ENCODE data around the gene WWTR1. TPM values are rescaled to one million over a fixed set of nuclear protein-coding genes. Genes with fewer than 3 reads are reported as not detected.

The WWTR1 gene
- total RNA-seq, 2 donors from 2014 or later = 6.8 to 35.8 TPM

DNA sequence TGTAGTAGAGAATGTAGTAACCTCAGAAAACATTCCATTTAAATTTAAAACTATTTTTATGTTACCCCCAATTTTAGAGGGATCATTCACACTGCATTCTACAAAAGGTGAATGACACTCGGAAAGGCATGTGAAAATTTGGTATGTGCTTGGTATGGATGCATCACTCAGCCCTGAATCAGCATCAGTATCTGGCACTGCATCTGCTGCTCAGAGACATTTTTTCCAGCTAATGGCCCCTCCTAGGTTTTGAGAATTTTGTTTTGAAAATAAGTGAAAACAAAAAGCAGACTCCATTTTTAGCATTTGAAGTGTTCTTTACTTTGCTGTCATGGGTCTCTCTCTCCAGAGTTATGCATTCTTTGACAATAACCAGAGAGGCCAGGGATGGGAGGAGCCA is 15.6 kb upstream of the WWTR1 start:
- no peak for TF ChIP-seq CTCF (IDR thresholded peaks at IDR 0.05)
- intact Hi-C loops (cut with DNase I) = no loop called here
- H3K9me3 ChIP-seq = no peaks in the 10 kb centered on the region

DNA sequence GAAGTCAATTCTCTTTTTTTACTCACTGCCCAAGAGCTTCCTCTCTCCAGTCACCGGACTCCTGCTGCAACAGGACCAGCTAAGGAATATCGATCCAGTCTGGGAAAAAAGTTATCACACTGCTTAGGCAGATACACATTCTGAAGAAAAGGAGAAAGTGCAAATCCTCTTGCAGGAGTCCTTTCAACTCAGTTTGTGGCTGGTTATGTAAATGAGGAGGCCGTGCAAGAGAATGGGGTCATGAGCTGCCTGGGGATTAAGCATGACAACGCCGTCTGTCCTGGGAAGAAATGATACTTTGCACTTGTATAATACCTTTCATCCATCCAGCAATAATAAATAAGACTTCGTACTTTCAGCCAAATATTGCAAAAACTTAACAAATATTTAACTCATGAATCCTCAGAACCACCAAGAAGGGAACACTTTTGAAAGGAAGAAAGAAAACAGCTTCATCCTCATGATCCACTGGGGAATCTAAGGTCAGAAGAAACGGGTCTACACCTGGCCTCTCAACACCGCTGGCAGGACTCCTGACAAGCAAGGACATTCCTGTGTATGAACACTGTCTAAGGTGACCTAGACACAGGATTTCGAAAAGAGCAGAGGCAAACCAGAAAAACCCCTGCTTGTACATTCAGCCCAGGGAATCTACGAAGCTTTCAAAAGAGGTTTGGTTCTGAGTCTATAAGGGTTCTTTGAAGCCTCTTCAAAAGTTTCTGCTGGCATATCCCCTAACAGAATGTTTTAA is 13.1 kb upstream of the WWTR1 start:
- no peak for DNase-seq
- no peak overlapping the region for H3K4me3 ChIP-seq
- no peak overlapping the region for H3K9ac ChIP-seq (ENCODE audit: low read depth in 2 of 2, low read length in 2 of 2)

More for the DNA sequence above, 15.6 kb upstream of the WWTR1 start:
- Histone ChIP-seq H3K4me3 (no peak overlapping the region), H3K27ac (no peak overlapping the region), H3K9ac (ENCODE audit: low read depth in 2 of 2, low read length in 2 of 2) (no peak overlapping the region), H3K27me3 (no peaks in the 10 kb centered on the region), H3K36me3 (no peaks in the 10 kb centered on the region), H3K4me1 (no peaks in the 10 kb centered on the region)
- no peak for DNase-seq

GRCh38 chr3:149667576-149667975 is 9.8 kb upstream of the WWTR1 start:
- H3K9ac ChIP-seq (ENCODE audit: low read depth in 2 of 2, low read length in 2 of 2) = no peak overlapping the region
- H3K4me3 ChIP-seq = no peak overlapping the region
- H3K9me3 ChIP-seq = no peaks in the 10 kb centered on the region
- H3K27me3 ChIP-seq = no peaks in the 10 kb centered on the region
- no peak for DNase-seq
- no peaks in the 10 kb centered on the region for H3K36me3 ChIP-seq
- intact Hi-C loops (cut with DNase I) = no loop called here
- H3K4me1 ChIP-seq = no peaks in the 10 kb centered on the region
- TF ChIP-seq CTCF (IDR thresholded peaks at IDR 0.05) = no peak
- no peak overlapping the region for H3K27ac ChIP-seq

More for the DNA sequence above, 13.1 kb upstream of the WWTR1 start:
- TF ChIP-seq CTCF (IDR thresholded peaks at IDR 0.05) = no peak
- H3K36me3 ChIP-seq = no peaks in the 10 kb centered on the region
- intact Hi-C loops (cut with DNase I) = no loop called here
- H3K4me1 ChIP-seq = no peaks in the 10 kb centered on the region
- no peaks in the 10 kb centered on the region for H3K27me3 ChIP-seq
- H3K9me3 ChIP-seq = no peaks in the 10 kb centered on the region
- no peak overlapping the region for H3K27ac ChIP-seq

DNA sequence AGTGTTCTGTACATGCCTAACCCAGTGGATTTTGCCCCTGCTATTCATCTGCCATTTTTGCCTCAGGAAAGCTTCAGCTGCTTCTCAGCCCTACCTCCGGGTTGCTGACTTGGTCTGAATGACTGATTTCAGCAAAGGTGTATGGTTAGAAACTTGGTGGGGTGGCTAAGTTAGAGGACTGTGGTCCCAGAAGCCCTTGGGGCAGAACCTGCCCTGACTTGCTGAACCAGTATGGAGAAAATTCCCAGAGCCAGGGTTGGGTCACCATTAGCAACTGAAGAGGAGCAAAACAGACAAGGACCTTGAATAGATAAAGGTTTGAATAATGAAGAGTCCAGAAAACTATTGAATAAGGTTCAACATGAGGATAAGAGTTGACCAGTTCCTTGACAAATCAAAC is 6.1 kb upstream of the WWTR1 start:
- H3K4me1 ChIP-seq = no peaks in the 10 kb centered on the region
- no peak for DNase-seq
- no peaks in the 10 kb centered on the region for H3K9me3 ChIP-seq
- no peak overlapping the region for H3K27ac ChIP-seq
- no peak overlapping the region for H3K9ac ChIP-seq (ENCODE audit: low read depth in 2 of 2, low read length in 2 of 2)
- no peaks in the 10 kb centered on the region for H3K36me3 ChIP-seq
- peaks cover 12% of the 10 kb centered on the region for H3K27me3 ChIP-seq
- H3K4me3 ChIP-seq = no peak overlapping the region
- intact Hi-C loops (cut with DNase I) = no loop called here
- no peak for TF ChIP-seq CTCF (IDR thresholded peaks at IDR 0.05)

DNA sequence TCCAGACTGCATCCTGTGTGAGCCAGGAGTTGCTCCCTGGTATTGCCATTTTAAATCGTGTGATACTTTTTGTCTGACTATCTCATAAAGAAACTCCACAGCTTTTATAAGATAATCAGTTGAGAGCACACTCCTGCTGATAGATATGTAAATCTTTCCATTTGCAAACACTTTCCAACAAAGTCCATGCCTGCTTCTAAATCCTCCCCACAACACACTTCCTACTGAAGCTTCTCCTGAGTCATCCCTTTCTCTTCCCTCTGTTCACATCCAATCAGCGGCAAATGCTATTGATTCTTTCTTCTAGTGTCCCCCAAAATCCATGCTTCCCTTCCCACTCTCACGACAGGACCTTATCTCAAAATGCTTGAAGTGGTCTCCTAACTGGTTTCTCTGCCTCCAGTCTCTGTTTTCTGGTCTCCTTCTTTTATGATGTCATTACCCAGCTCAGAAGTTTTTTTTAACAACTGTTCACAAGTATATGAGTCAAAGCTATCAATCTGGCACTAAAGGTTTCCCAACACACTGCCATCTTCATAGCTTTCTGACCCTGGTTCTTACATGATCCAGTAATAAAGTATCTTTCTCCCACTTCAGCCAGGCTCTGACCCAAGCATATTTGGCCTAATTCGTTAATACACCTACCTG is 4.5 kb upstream of the WWTR1 start:
- H3K27me3 ChIP-seq = peaks cover 28% of the 10 kb centered on the region
- no peak overlapping the region for H3K27ac ChIP-seq
- intact Hi-C loops (cut with DNase I) = no loop called here
- H3K9ac ChIP-seq (ENCODE audit: low read depth in 2 of 2, low read length in 2 of 2) = no peak overlapping the region
- no peak for TF ChIP-seq CTCF (IDR thresholded peaks at IDR 0.05)
- no peaks in the 10 kb centered on the region for H3K9me3 ChIP-seq
- DNase-seq = no peak
- no peaks in the 10 kb centered on the region for H3K36me3 ChIP-seq
- no peak overlapping the region for H3K4me3 ChIP-seq
- no peaks in the 10 kb centered on the region for H3K4me1 ChIP-seq

All from colonic mucosa (tissue), 4 donors.